Measurements from ENCODE around the gene RIBC1. TPM values are rescaled to one million over a fixed set of nuclear protein-coding genes. Genes with fewer than 3 reads are reported as not detected.

Gene RIBC1
- total and polyA plus RNA-seq, 10 of the 15 experiments (the other 5 are each of a cell fraction or from before 2014, with no cell fraction given) = 0.22 to 1.0 (median 0.54) TPM

- H3K9me3 ChIP-seq (replicated peaks; ENCODE audit: control insufficient read depth, insufficient read depth, low read length) = no peaks in the 10 kb centered on the region
- H3K36me3 ChIP-seq (ENCODE audit: control insufficient read depth in 2 of 2, insufficient read depth in 2 of 2, low read length in 1 of 2) = peaks cover 0 to 11% of the 10 kb centered on the region in 2 experiments; a peak in 2 of 4 replicates
- H3K27ac ChIP-seq (ENCODE audit: control insufficient read depth, insufficient read depth) = no peak overlapping the region
- no peak overlapping the region for H3K9ac ChIP-seq (ENCODE audit: control insufficient read depth, insufficient read depth, low read length)
- ChIA-PET CTCF (no interaction called here), RAD21 (ENCODE audit: unreplicated experiment) (no interaction called here), SMC1A (ENCODE audit: uncharacterized antibody, unreplicated experiment) (interaction anchor here (0.9 kb wide), 1 partner anchor 73 kb away, joined by 3 read pairs; no protein-coding TSS in a partner anchor), POLR2A (interaction anchor here (0.6 kb wide), 1 partner anchor 18 kb away, joined by 4 read pairs; no protein-coding TSS in a partner anchor)
- intact Hi-C loops (cut with micrococcal nuclease; ENCODE audit: unreplicated experiment) = no loop called here
- TF ChIP-seq IRF4 (IDR thresholded peaks at IDR 0.05; ENCODE audit: low read depth, low read length) = no peak
- no TSS peak for BruUV-seq (replicated peaks)
- no peak overlapping the region for H2AFZ ChIP-seq (ENCODE audit: control insufficient read depth, low read depth, low read length)
- ATAC-seq (peak; percentile 63), DNase-seq (ENCODE audit: low read depth, low spot score) (no peak), FAIRE-seq (no peak)
- no peak overlapping the region for H3K4me3 ChIP-seq
- H3K79me2 ChIP-seq (ENCODE audit: control insufficient read depth, insufficient read depth, low read length) = no peaks in the 10 kb centered on the region
- H3K4me2 ChIP-seq (ENCODE audit: control insufficient read depth, insufficient read depth) = no peak overlapping the region
- in situ Hi-C loops (cut with MboI) = no loop called here
- no peaks in the 10 kb centered on the region for H4K20me1 ChIP-seq (ENCODE audit: control insufficient read depth, insufficient read depth)
- H3K4me1 ChIP-seq (ENCODE audit: control insufficient read depth, insufficient read depth, low read length) = no peaks in the 10 kb centered on the region
- 90% methylated on average over 7 of the region's 7 CpGs for WGBS (ENCODE audit: insufficient coverage, insufficient replicate concordance, low lambda C conversion rate, missing lambda C conversion rate)
- H3K27me3 ChIP-seq (replicated peaks in 1 of 2; ENCODE audit: control insufficient read depth in 2 of 2, insufficient read depth in 2 of 2, low read length in 1 of 2) = no peaks in the 10 kb centered on the region
These were observed 48.4 kb upstream of the RIBC1 start for GRCh38 chrX:53374222-53374820.

DNA sequence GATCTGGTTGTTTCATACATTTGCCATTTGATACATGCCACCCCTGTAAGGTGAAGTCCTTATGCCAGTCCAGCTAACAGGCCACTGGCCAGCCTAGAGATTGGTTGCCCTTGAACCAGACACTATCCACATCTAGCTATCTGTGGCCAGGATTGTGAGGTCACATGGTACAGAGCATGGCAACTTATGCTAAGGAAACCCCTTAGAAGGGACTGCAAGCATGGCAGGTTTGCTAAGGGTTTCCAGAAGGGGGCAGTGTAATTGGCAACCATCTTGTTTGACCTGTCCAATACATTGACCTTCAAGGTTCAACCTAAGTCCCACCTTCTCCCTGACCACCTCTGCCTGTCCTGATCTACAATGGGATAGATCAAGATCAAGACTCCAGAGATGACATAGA is 47.8 kb upstream of the RIBC1 start:
- peak; percentile 18; the same call in 2 of the 3 replicates for ATAC-seq
- Histone ChIP-seq H3K9ac (ENCODE audit: control insufficient read depth, insufficient read depth, low read length) (no peak overlapping the region), H3K36me3 (ENCODE audit: control insufficient read depth in 2 of 2, insufficient read depth in 2 of 2, low read length in 1 of 2) (peaks cover 3 to 17% of the 10 kb centered on the region in 2 experiments; a peak in 3 of 4 replicates), H4K20me1 (ENCODE audit: control insufficient read depth, insufficient read depth) (no peaks in the 10 kb centered on the region), H2AFZ (ENCODE audit: control insufficient read depth, low read depth, low read length) (no peak overlapping the region), H3K9me3 (replicated peaks; ENCODE audit: control insufficient read depth, insufficient read depth, low read length) (no peaks in the 10 kb centered on the region), H3K4me3 (no peak overlapping the region), H3K4me1 (ENCODE audit: control insufficient read depth, insufficient read depth, low read length) (no peaks in the 10 kb centered on the region), H3K27me3 (replicated peaks in 1 of 2; ENCODE audit: control insufficient read depth in 2 of 2, insufficient read depth in 2 of 2, low read length in 1 of 2) (no peaks in the 10 kb centered on the region), H3K79me2 (ENCODE audit: control insufficient read depth, insufficient read depth, low read length) (no peaks in the 10 kb centered on the region), H3K4me2 (ENCODE audit: control insufficient read depth, insufficient read depth) (no peak overlapping the region), H3K27ac (ENCODE audit: control insufficient read depth, insufficient read depth) (no peak overlapping the region)
- CTCF ChIA-PET = no interaction called here
- in situ Hi-C loops (cut with MboI) (no loop called here), intact Hi-C loops (cut with micrococcal nuclease; ENCODE audit: unreplicated experiment) (no loop called here)
- no TSS peak for BruUV-seq (replicated peaks)
- DNase-seq (ENCODE audit: low read depth, low spot score) = no peak
- TF ChIP-seq IRF5 (IDR thresholded peaks at IDR 0.05; ENCODE audit: borderline replicate concordance) (no peak), YY1 (IDR thresholded peaks at IDR 0.05; ENCODE audit: low read depth, low read length) (0 out of 2 replicates have a peak, but pooled peaks have one; percentile 11), FOXK2 (IDR thresholded peaks at IDR 0.05) (no peak), NRF1 (conservative IDR thresholded peaks at IDR 0.05; ENCODE audit: low read depth, low read length) (no peak), SMARCA5 (IDR thresholded peaks at IDR 0.05) (no peak), SP1 (IDR thresholded peaks at IDR 0.05; ENCODE audit: low read depth, low read length) (no peak), JUND (IDR thresholded peaks at IDR 0.05; ENCODE audit: low read depth, low read length) (no peak), CTCF (IDR thresholded peaks at IDR 0.05 in 2 of 3, conservative IDR thresholded peaks at IDR 0.05 in 1 of 3; ENCODE audit: control insufficient read depth in 2 of 3, extremely low read depth in 1 of 3, insufficient read depth in 1 of 3, low read depth in 3 of 3, low read length in 3 of 3) (0 out of 6 replicates have a peak, but pooled peaks of 1 of the 3 experiments have one; percentile 9)
- TF ChIP-seq, protein P1, sequence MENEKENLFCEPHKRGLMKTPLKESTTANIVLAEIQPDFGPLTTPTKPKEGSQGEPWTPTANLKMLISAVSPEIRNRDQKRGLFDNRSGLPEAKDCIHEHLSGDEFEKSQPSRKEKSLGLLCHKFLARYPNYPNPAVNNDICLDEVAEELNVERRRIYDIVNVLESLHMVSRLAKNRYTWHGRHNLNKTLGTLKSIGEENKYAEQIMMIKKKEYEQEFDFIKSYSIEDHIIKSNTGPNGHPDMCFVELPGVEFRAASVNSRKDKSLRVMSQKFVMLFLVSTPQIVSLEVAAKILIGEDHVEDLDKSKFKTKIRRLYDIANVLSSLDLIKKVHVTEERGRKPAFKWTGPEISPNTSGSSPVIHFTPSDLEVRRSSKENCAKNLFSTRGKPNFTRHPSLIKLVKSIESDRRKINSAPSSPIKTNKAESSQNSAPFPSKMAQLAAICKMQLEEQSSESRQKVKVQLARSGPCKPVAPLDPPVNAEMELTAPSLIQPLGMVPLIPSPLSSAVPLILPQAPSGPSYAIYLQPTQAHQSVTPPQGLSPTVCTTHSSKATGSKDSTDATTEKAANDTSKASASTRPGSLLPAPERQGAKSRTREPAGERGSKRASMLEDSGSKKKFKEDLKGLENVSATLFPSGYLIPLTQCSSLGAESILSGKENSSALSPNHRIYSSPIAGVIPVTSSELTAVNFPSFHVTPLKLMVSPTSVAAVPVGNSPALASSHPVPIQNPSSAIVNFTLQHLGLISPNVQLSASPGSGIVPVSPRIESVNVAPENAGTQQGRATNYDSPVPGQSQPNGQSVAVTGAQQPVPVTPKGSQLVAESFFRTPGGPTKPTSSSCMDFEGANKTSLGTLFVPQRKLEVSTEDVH (IDR thresholded peaks at IDR 0.05; ENCODE audit: low read depth, partially characterized antibody) = no peak
- no peak for FAIRE-seq
- POLR2A ChIA-PET = no interaction called here
- RAD21 ChIA-PET (ENCODE audit: unreplicated experiment) = no interaction called here
- SMC1A ChIA-PET (ENCODE audit: uncharacterized antibody, unreplicated experiment) = no interaction called here
